SK-N-SH (cell line): ENCODE results near the gene TICAM1. TPM values are rescaled to one million over a fixed set of nuclear protein-coding genes. Genes with fewer than 3 reads are reported as not detected.

Source experiments
- CTCF ChIA-PET: fragments of 300-600, 350-600 bp; formaldehyde crosslinking; extraction: SDS; loops from one replicate; lab custom pipeline; 2021; lab: Yijun Ruan, JAX
- POLR2A ChIA-PET: fragments of 350-600 bp; sonication (Branson Sonifier 250); formaldehyde crosslinking; extraction: SDS; loops from one replicate; lab custom pipeline; 2020; ENCODE audit warnings: antibody characterized with exemption, inconsistent platforms; lab: Yijun Ruan, JAX
- DNase-seq: peaks from one replicate; pipeline ENCODE4 v3.0.0; 2012
- H2AFZ ChIP-seq: fragments of 200-600 bp; sonication (generic); 2 replicates; pipeline ENCODE4 v1.8.1; 2016; ENCODE audit warnings: antibody characterized with exemption, mild to moderate bottlenecking, low read depth
- H3F3A ChIP-seq: fragments of 200-600 bp; sonication (generic); replicated peaks from 2 replicates; pipeline ENCODE3; 2016; ENCODE audit warnings: antibody characterized with exemption, mild to moderate bottlenecking; ENCODE audit not compliant: insufficient read depth
- H3K27ac ChIP-seq, 2 experiments: fragments of 200-500 bp in 1 of 2; fragments of 200-600 bp in 1 of 2; sonication (Bioruptor generic) in 1 of 2; sonication (generic), shearing (Covaris generic) in 1 of 2; 2 replicates each; pipeline versions ENCODE4 v1.5.1 to v1.6.1; 2014 to 2016; ENCODE audit warnings: low read depth in 2 of 2, inconsistent platforms in 1 of 2, low read length in 1 of 2, mild to moderate bottlenecking in 1 of 2, mixed read lengths in 1 of 2
- H3K27me3 ChIP-seq: fragments of 200-600 bp; sonication (generic), shearing (Covaris generic); 2 replicates; pipeline ENCODE4 v1.6.1; 2016; ENCODE audit warnings: mixed run types; ENCODE audit not compliant: insufficient read depth
- H3K36me3 ChIP-seq, 2 experiments: fragments of 200-500 bp in 1 of 2; fragments of 200-600 bp in 1 of 2; sonication (Bioruptor generic) in 1 of 2; sonication (generic) in 1 of 2; replicated peaks in 1 of 2; 2 replicates each; pipeline versions ENCODE3 to v1.5.1; 2014 to 2016; ENCODE audit warnings: low read length in 1 of 2, mild to moderate bottlenecking in 1 of 2; ENCODE audit not compliant: insufficient read depth in 2 of 2, control insufficient read depth in 1 of 2
- H3K4me1 ChIP-seq, 2 experiments: fragments of 200-500 bp in 1 of 2; fragments of 200-600 bp in 1 of 2; sonication (Bioruptor generic) in 1 of 2; sonication (generic), shearing (Covaris generic) in 1 of 2; 2 replicates each; pipeline versions ENCODE4 v1.5.1 to v1.6.1; 2014 to 2016; ENCODE audit warnings: low read depth in 1 of 2, low read length in 1 of 2, mixed run types in 1 of 2; ENCODE audit not compliant: insufficient read depth in 2 of 2, control insufficient read depth in 1 of 2
- H3K4me2 ChIP-seq: fragments of 200-600 bp; sonication (generic), shearing (Covaris generic); 2 replicates; pipeline ENCODE4 v1.6.1; 2017; ENCODE audit warnings: mixed run types
- H3K4me3 ChIP-seq, 2 experiments: fragments of 200-500 bp in 1 of 2; fragments of 200-600 bp in 1 of 2; sonication (Bioruptor generic) in 1 of 2; sonication (generic), shearing (Covaris generic) in 1 of 2; 2 replicates each; pipeline versions ENCODE4 v1.5.1 to v1.8.1; 2014 to 2016; ENCODE audit warnings: low read depth in 2 of 2, inconsistent platforms in 1 of 2, low read length in 1 of 2, mild to moderate bottlenecking in 1 of 2, mixed read lengths in 1 of 2, moderate library complexity in 1 of 2
- H3K79me2 ChIP-seq: fragments of 200-600 bp; sonication (generic); 2 replicates; pipeline ENCODE4 v1.8.1; 2017; ENCODE audit warnings: mild to moderate bottlenecking; ENCODE audit not compliant: insufficient read depth
- H3K9ac ChIP-seq: fragments of 200-600 bp; sonication (generic); 2 replicates; pipeline ENCODE4 v1.6.1; 2017; ENCODE audit warnings: mixed run types
- H3K9me2 ChIP-seq: fragments of 200-600 bp; sonication (generic); 2 replicates; pipeline ENCODE4 v1.6.1; 2017; ENCODE audit warnings: mixed run types
- H3K9me3 ChIP-seq: fragments of 200-600 bp; sonication (generic); 2 replicates; pipeline ENCODE4 v1.6.1; 2017; ENCODE audit warnings: mixed run types, mild to moderate bottlenecking, moderate library complexity
- H4K20me1 ChIP-seq: fragments of 200-600 bp; sonication (generic); 2 replicates; pipeline ENCODE4 v1.6.1; 2017; ENCODE audit warnings: mild to moderate bottlenecking, mixed run types; ENCODE audit not compliant: insufficient read depth
- CHD2 ChIP-seq: fragments of 150-350 bp; IDR thresholded peaks from 2 replicates; pipeline ENCODE4 v1.6.1; 2018; ENCODE audit warnings: low read length; ENCODE audit not compliant: partially characterized antibody
- CTCF ChIP-seq: fragments of 200-600 bp; sonication (generic); IDR thresholded peaks from 2 replicates; pipeline ENCODE4 v1.6.1; 2017; ENCODE audit warnings: antibody characterized with exemption, mild to moderate bottlenecking, moderate library complexity
- EZH2phosphoT487 ChIP-seq: fragments of 200-600 bp; sonication (generic); IDR thresholded peaks from 2 replicates; pipeline ENCODE4 v1.6.1; 2017; ENCODE audit warnings: low read depth, mixed run types, mild to moderate bottlenecking, antibody characterized with exemption, moderate library complexity, borderline replicate concordance
- FOXJ3 ChIP-seq: sonication (generic); formaldehyde crosslinking; IDR thresholded peaks from 2 replicates; pipeline ENCODE4 v1.5.1; 2020; ENCODE audit warnings: mild to moderate bottlenecking, missing genetic modification reagents
- MAX ChIP-seq: IDR thresholded peaks from 2 replicates; pipeline ENCODE4 v1.4.0; 2012; ENCODE audit warnings: low read depth
- MEF2A ChIP-seq: IDR thresholded peaks from 2 replicates; pipeline ENCODE4 v1.4.0; 2012; ENCODE audit warnings: low read depth, borderline replicate concordance
- POLR2AphosphoS5 ChIP-seq: IDR thresholded peaks from 2 replicates; pipeline ENCODE4 v1.6.1; 2012; ENCODE audit warnings: low read depth, low read length
- SMC3 ChIP-seq: IDR thresholded peaks from 2 replicates; pipeline ENCODE4 v1.6.1; 2012; ENCODE audit warnings: low read depth, low read length, improper control_type of control experiment
- USF1 ChIP-seq: IDR thresholded peaks from 2 replicates; pipeline ENCODE4 v1.4.0; 2012; ENCODE audit warnings: low read depth, borderline replicate concordance
- WGBS: methylation state at CpG from one replicate; pipeline ENCODE4 v1.1.6; 2017; ENCODE audit warnings: low lambda C conversion rate; 5-methylcytosine and 5-hydroxymethylcytosine counted together
- polyA plus RNA-seq, 3 experiments: library from polyadenylated mRNA; depleted of rRNA; stranded (reverse); fragments of >200 nt; gene quantifications; 2 replicates each; pipeline ENCODE4 v1.2.3, GENCODE V29; 2012
- TF ChIP-seq, protein P1 (sequence below): fragments of 150-350 bp; IDR thresholded peaks from 2 replicates; pipeline ENCODE4 v1.6.1; 2017; ENCODE audit warnings: antibody characterized with exemption, low read length, low read depth, borderline replicate concordance
- TF ChIP-seq, protein P2 (sequence below): IDR thresholded peaks from 2 replicates; pipeline ENCODE4 v1.4.0; 2012; ENCODE audit warnings: low read depth, borderline replicate concordance

The TICAM1 gene
- polyA plus RNA-seq, 1 of the 3 experiments (the other 2 are of a cell fraction) = 2.7 TPM

DNA sequence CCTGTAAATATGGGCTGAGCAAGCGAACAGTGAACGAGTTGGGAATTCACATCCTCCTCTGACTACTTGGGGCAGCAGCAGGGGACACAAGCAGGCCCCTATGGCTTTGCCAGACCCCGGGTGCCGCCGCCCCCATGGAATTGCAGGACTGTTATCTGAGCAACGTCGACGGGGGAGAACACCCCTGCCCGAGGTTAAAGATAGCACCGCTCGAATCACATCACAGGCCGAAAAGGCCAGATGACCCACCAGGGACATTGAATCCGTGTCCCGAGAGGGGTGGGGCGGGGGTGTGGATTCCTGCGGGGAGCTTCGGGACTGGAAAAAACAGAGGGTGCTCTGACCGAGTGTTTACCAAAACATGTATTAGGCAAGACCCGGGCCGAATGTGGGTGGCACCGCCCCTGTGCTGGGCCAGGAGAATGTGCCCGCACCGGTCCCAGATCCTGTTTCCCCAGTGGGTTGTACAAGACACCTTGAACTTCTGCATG, 30.9 kb downstream of the TICAM1 start:
- no peak overlapping the region for H3K27ac ChIP-seq
- H3K9me3 ChIP-seq = no peaks in the 10 kb centered on the region
- 83% methylated on average over 22 of the region's 23 CpGs for WGBS
- peaks cover 2% of the 10 kb centered on the region for H3F3A ChIP-seq
- no peak overlapping the region for H3K4me2 ChIP-seq
- no peak for TF ChIP-seq SMC3
- no peak for TF ChIP-seq MEF2A
- TF ChIP-seq POLR2AphosphoS5 = no peak
- TF ChIP-seq, protein P1, sequence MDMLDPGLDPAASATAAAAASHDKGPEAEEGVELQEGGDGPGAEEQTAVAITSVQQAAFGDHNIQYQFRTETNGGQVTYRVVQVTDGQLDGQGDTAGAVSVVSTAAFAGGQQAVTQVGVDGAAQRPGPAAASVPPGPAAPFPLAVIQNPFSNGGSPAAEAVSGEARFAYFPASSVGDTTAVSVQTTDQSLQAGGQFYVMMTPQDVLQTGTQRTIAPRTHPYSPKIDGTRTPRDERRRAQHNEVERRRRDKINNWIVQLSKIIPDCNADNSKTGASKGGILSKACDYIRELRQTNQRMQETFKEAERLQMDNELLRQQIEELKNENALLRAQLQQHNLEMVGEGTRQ = no peak
- no peak for TF ChIP-seq CHD2
- no peak for TF ChIP-seq EZH2phosphoT487
- TF ChIP-seq, protein P2, sequence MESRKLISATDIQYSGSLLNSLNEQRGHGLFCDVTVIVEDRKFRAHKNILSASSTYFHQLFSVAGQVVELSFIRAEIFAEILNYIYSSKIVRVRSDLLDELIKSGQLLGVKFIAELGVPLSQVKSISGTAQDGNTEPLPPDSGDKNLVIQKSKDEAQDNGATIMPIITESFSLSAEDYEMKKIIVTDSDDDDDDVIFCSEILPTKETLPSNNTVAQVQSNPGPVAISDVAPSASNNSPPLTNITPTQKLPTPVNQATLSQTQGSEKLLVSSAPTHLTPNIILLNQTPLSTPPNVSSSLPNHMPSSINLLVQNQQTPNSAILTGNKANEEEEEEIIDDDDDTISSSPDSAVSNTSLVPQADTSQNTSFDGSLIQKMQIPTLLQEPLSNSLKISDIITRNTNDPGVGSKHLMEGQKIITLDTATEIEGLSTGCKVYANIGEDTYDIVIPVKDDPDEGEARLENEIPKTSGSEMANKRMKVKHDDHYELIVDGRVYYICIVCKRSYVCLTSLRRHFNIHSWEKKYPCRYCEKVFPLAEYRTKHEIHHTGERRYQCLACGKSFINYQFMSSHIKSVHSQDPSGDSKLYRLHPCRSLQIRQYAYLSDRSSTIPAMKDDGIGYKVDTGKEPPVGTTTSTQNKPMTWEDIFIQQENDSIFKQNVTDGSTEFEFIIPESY = no peak
- TF ChIP-seq CTCF = no peak
- TF ChIP-seq FOXJ3 (CRISPR knock-in tag) = no peak
- TF ChIP-seq USF1 = no peak
- no peaks in the 10 kb centered on the region for H3K4me1 ChIP-seq
- no peaks in the 10 kb centered on the region for H3K27me3 ChIP-seq
- no peak overlapping the region for H2AFZ ChIP-seq
- CTCF ChIA-PET = interaction anchor here (0.8 to 2.7 kb wide), 6 partner anchors 9 to 76 kb away, joined by 3 to 16 read pairs (median 10); partner anchors contain the start of genes FEM1A and TICAM1
- no peak overlapping the region for H3K4me3 ChIP-seq
- no peaks in the 10 kb centered on the region for H4K20me1 ChIP-seq
- H3K36me3 ChIP-seq = peaks cover 5 to 9% of the 10 kb centered on the region in 2 experiments
- no peaks in the 10 kb centered on the region for H3K9me2 ChIP-seq
- POLR2A ChIA-PET = interaction anchor here (0.6 to 0.9 kb wide), 2 partner anchors 8 to 10 kb away, joined by 3 to 4 read pairs; no protein-coding TSS in a partner anchor
- no peak for DNase-seq
- H3K79me2 ChIP-seq = peaks cover 17% of the 10 kb centered on the region; the same call in 1 of the 2 replicates
- no peak overlapping the region for H3K9ac ChIP-seq

DNA sequence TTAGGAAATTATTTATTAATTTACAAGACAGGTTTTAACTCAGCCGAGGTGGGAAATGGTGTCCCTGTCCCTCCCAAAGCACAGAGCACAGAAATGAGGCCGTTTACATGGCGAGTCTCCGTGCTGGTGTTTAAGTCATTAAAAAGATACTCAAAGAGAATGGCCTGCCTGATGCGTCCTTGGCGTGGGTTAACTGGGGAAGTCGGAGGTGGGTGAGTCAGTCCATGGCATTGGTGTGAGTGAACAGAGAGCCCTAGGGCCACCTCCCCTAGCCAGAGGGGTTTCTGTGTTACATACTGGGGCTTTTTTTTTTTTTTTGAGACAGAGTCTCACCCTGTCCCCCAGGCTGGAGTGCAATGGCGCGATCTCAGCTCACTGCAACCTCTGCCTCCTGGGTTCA, 36.1 kb downstream of the TICAM1 start:
- peaks cover 4% of the 10 kb centered on the region for H3F3A ChIP-seq
- H3K9me3 ChIP-seq = no peaks in the 10 kb centered on the region
- H3K27ac ChIP-seq = no peak overlapping the region
- WGBS = 78% methylated on average over 9 of the region's 9 CpGs
- no peaks in the 10 kb centered on the region for H3K9me2 ChIP-seq
- H3K27me3 ChIP-seq = no peaks in the 10 kb centered on the region
- DNase-seq = no peak
- no peak overlapping the region for H3K4me3 ChIP-seq
- H4K20me1 ChIP-seq = no peaks in the 10 kb centered on the region
- peaks cover 17 to 29% of the 10 kb centered on the region in 2 experiments for H3K36me3 ChIP-seq
- peaks cover 52% of the 10 kb centered on the region for H3K79me2 ChIP-seq
- H2AFZ ChIP-seq = no peak overlapping the region
- POLR2A ChIA-PET = no interaction called here
- CTCF ChIA-PET = no interaction called here
- H3K4me2 ChIP-seq = no peak overlapping the region
- H3K4me1 ChIP-seq = peaks cover 7 to 8% of the 10 kb centered on the region in 2 experiments; a peak in 2 of 4 replicates
- no peak overlapping the region for H3K9ac ChIP-seq
- no peak for TF ChIP-seq CTCF
- no peak for TF ChIP-seq MAX
